CD4-positive, alpha-beta T cell treated with Interferon gamma for 1 hour (primary cell): Measurements from ENCODE around the gene CEP76.

Experiments
- DNase-seq: peaks from one replicate; pipeline ENCODE4 v3.0.0-alpha.2; 2020

The CEP76 gene

GRCh38 chr18:12702221-12703095 lies at the start of gene CEP76, which contains the start of gene PSMG2:
Gene CEP76, minus strand, starts transcription at chr18:12702723. Its CDS starts 175 bp downstream, at chr18:12702548.
Gene PSMG2, plus strand, starts transcription at chr18:12703042. Its CDS starts 66 bp downstream, at chr18:12703108.
- peak; percentile 84 for DNase-seq

GRCh38 chr18:12751891-12752290 lies 49.4 kb upstream of the CEP76 start:
- no peak for DNase-seq

DNA sequence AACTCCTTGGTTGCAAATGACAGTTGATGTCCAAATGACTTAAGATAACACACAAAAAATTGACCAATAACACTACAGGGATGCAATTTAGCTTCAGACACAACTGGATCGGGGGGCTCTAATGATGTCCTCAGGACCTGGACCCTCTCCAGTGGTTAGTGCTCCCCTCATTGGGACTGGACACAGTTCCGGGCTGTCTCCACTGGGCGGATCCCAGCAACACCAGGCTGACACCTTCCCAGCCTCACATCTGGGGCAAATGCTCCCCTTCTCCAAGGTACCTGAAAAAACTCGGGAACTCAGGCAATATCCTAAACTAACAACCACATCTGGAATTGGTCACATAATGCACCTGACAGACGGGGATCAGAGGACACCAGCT lies 49.0 kb upstream of the CEP76 start:
- no peak for DNase-seq

DNA sequence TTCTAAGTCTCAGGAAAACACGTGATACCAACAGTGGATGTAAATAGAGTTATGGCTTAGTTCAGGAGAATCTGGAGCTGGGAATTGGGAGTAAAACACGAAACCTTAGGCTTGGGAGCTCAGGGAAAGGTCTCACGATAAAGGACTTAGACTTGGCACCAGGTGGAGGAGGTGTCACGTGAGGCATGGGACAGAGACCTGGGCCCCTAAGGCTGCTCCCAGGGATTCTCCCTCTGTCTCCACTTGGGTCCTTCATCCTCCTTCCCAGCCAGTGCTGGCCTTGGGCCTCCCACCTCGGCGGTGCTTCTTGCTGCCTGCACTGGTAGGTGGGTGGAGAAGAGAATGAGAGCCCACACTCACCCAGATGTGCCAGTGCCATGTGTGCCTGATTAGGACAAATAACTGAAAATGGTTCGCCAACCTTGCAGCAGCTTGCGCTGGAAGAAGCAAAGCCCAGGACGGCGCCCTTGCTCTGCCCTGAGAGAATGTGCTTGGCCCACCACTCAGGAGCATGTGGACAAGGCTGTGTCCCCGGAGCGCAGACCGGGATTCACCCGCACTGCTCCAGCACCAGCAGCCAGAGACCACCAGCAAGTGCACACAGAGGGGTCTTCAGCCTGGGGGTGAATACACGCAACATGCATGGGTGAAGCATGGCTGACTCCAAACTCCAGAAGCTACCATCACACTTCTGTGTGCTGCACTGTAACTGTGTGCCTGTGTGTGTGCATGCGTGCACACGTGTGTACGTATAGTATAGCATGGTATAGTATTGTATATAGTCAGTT lies 48.4 kb upstream of the CEP76 start:
- no peak for DNase-seq

GRCh38 chr18:12750076-12750714 lies 47.7 kb upstream of the CEP76 start:
- DNase-seq, result peak; percentile 15

GRCh38 chr18:12749121-12749520 lies 46.6 kb upstream of the CEP76 start:
- no peak for DNase-seq

- DNase-seq, result no peak
These were observed 46.1 kb upstream of the CEP76 start for GRCh38 chr18:12748671-12749070.

- DNase-seq, result no peak
These were observed 45.2 kb upstream of the CEP76 start for GRCh38 chr18:12747530-12748315.

GRCh38 chr18:12745095-12745795 lies 42.7 kb upstream of the CEP76 start:
- DNase-seq, result no peak

DNA sequence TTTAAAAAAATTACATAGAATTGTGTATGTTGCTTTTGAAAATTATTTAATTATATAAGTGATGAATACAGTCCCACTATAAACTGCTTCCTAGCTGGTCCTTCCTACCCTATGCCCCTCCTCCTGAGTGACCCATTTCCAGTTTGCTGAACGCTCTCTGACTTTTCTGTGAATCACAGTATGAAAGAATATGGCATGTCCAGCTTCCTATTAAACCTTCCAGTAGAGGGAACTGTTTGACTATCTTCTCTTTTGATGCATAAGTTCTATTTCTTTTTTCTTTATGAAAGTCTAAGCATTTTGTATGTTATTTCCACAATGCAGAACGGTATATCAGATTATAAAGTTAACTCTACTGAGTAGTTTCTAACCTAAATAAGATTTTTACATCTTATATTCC lies 41.6 kb upstream of the CEP76 start:
- DNase-seq, result no peak

DNA sequence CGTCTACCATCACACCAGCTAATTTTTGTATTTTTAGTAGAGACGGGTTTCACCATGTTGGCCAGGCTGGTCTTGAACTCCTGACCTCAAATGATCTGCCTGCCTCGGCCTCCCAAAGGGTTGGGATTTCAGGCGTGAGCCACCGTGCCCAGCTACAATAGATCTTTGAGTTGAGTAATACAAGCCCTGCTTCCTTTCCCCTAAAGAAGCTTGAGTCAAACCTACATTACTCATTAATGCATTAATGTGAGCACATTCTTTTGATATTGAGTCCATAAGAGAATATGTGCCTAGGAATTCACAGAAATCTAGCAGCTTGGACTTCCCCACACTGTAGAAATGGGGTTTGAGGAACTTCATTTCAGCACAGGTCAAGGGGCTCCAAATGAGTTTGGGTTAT lies 39.9 kb upstream of the CEP76 start:
- no peak for DNase-seq

- no peak for DNase-seq
These were observed 38.8 kb upstream of the CEP76 start for GRCh38 chr18:12741351-12741750.

GRCh38 chr18:12737243-12737902 lies 34.9 kb upstream of the CEP76 start:
- no peak for DNase-seq

GRCh38 chr18:12726774-12727550 lies 24.4 kb upstream of the CEP76 start:
- peak; percentile 12 for DNase-seq

GRCh38 chr18:12726331-12726730 lies 23.8 kb upstream of the CEP76 start:
- DNase-seq, result no peak

GRCh38 chr18:12722731-12723130 lies 20.2 kb upstream of the CEP76 start:
- DNase-seq, result no peak

DNA sequence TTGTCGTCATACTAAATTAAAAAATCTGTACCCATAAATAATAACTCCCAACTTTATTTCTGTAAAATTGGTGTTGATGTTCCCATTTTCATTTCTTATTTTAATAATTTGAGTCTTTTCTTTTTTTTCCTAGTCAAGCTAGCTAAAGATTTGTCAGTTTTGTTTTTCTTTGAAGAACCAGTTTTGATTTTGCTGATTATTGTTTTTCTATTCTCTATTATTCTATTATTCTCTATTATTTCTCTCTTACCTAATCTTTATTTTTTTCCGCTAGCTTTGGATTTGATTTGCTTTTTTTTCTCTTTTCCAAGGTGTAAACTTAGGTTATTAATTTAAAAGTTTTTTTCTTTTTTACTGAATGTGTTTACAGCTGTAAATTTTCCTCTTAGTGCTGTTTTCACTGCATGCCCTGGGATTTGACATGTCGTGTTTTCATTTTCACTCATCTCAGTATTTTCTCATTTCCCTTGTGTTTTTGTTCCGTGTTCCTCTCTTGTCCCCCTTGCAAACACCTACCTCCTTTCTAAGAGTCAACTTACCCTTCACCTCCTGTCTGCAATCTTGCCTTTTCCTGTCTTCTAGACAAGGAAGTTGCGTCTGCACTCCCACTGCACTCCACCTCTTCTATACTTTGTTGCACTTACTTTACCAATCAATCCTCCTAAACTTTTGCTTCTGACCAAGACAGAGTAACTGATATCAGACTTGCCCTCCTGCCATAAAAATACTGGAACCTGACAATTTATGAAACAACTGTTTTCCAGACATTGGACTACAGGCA lies 19.2 kb upstream of the CEP76 start:
- DNase-seq, result no peak

DNA sequence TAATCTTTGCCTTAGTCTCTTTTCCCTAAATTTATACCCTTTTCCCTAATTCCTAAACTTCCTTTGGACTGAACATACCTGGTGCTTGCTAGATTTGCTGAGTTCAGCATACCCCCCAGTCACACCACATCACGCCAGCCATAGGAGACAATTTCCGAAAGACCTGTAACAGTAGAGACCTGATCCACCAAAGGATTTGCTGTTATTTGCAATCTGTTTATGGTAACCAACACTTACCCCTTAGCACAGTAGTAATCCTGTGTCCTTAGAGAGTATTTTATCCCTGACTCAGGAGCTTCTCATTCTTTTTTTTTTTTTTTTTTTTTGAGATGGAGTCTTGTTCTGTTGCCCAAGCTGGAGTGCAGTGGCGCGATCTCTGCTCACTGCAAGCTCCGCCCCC lies 8.9 kb upstream of the CEP76 start:
- DNase-seq, result no peak

GRCh38 chr18:12703664-12704063 lies 1.1 kb upstream of the CEP76 start:
- DNase-seq, result no peak

- DNase-seq, result no peak
These were observed 609 bp upstream of the CEP76 start for GRCh38 chr18:12703096-12703567.
